Lung (tissue), 12 donors: ENCODE measurements around the gene WWC2. TPM values are rescaled to one million over a fixed set of nuclear protein-coding genes. Genes with fewer than 3 reads are reported as not detected.
A peak's percentile ranks its signal among the peaks of the same experiment; 100 is the strongest.

Source experiments
- ATAC-seq: fragments of 200-7000 bp; cut with Tn5 transposase; one replicate; pipeline ENCODE4 v1.9.1; 2020; ENCODE audit warnings: moderate number of reproducible peaks; ENCODE audit not compliant: insufficient read depth, low FRiP score
- DNase-seq, 3 donors: peaks; one replicate each; pipeline ENCODE4 v3.0.0-alpha.2; 2013 to 2017
- H3K27ac ChIP-seq, 2 donors: one replicate each; pipeline ENCODE4 v1.5.1; 2013; ENCODE audit warnings: mild to moderate bottlenecking in 2 of 2, moderate library complexity in 2 of 2, control low read depth in 1 of 2, inconsistent platforms in 1 of 2, low read depth in 1 of 2, low read length in 1 of 2
- H3K27me3 ChIP-seq, 3 donors: one replicate each; pipeline ENCODE4 v1.5.1; 2013; ENCODE audit warnings: low read length in 2 of 3; ENCODE audit not compliant: control insufficient read depth in 3 of 3, insufficient read depth in 3 of 3
- H3K36me3 ChIP-seq, 4 donors: one replicate each; pipeline ENCODE4 v1.5.1; 2013; ENCODE audit warnings: low read length in 4 of 4, mild to moderate bottlenecking in 1 of 4, moderate library complexity in 1 of 4; ENCODE audit not compliant: control insufficient read depth in 4 of 4, insufficient read depth in 4 of 4
- H3K4me1 ChIP-seq, 5 donors: one replicate each; pipeline ENCODE4 v1.5.1; 2013; ENCODE audit warnings: low read length in 5 of 5, mild to moderate bottlenecking in 2 of 5, moderate library complexity in 1 of 5; ENCODE audit not compliant: control insufficient read depth in 5 of 5, insufficient read depth in 5 of 5
- H3K4me3 ChIP-seq: one replicate; pipeline ENCODE4 v1.5.1; 2013; ENCODE audit warnings: mild to moderate bottlenecking, control low read depth, moderate library complexity
- H3K9ac ChIP-seq, 2 donors: one replicate each; pipeline ENCODE4 v1.5.1; 2013; ENCODE audit warnings: low read length in 2 of 2, control low read depth in 1 of 2; ENCODE audit not compliant: insufficient read depth in 1 of 2
- H3K9me3 ChIP-seq, 4 donors: one replicate each; pipeline ENCODE4 v1.5.1; 2013; ENCODE audit warnings: low read length in 3 of 4, mild to moderate bottlenecking in 1 of 4, moderate library complexity in 1 of 4; ENCODE audit not compliant: control insufficient read depth in 4 of 4, insufficient read depth in 3 of 4
- WGBS, 2 donors: extraction: QIAGEN DNeasy Blood & Tissue Kit; methylation state at CpG; one replicate each; pipeline ENCODE4 v1.1.7; 2013; 5-methylcytosine and 5-hydroxymethylcytosine counted together
- polyA plus RNA-seq, 2 donors: library from polyadenylated mRNA; stranded (reverse); fragments of 200-250 nt; gene quantifications; one replicate each; pipeline ENCODE4 v1.2.1, GENCODE V29; 2013
- total RNA-seq, 2 donors: library from RNA; depleted of rRNA in 1 of 2; stranded (reverse); fragments of >200 nt in 1 of 2; gene quantifications; one replicate each; pipeline ENCODE4 v1.2.1, GENCODE V29; 2014 to 2021
- TF ChIP-seq, protein P1 (sequence below): IDR thresholded peaks from 2 replicates; pipeline ENCODE4 v1.5.1; 2012; ENCODE audit warnings: mild to moderate bottlenecking; ENCODE audit errors: control extremely low read depth, extremely low read depth
- donor health status: control.
- donor health status: control.
- donor health status: Bipolar disorder and iron deficiency.
- donor health status: healthy.
- donor health status: DM: yes; HTN: yes; CAD: no.

Gene WWC2
- total and polyA plus RNA-seq, 4 donors = 15.6 to 124 (median 45.2) TPM

DNA sequence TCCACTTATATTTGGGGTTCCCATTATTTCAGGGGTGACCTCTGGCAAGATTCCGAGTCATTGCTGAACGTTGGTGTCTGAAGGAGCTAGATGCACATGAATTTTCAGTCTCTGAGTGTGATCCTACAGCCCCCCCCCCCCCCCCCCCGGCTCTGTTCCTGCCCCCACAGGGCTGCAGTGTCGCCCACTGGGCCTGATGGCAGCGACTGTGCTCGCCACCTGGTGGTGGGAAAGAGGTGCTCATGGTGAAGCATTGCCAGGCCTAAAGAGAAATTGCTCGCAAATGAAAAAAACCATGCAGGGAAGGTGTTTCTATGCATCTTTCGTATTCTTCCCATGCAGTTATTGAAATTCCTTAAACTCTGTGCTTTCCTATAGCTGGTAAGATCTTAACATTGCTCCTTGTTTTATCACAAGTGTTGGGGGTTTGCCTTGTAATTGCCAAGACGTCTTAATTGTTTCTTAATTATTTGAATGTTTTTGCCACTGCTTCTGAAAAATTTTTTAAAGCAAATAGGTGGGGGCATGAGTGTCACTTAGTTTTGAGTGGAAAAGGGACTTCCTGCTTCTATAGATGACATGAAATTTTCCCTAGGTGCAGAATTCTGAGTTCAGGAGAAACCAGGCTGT lies 157.8 kb downstream of the WWC2 start:
- DNase-seq = peak; percentile 44 to 60 (median 49)
- H3K27ac ChIP-seq = no peak overlapping the region

DNA sequence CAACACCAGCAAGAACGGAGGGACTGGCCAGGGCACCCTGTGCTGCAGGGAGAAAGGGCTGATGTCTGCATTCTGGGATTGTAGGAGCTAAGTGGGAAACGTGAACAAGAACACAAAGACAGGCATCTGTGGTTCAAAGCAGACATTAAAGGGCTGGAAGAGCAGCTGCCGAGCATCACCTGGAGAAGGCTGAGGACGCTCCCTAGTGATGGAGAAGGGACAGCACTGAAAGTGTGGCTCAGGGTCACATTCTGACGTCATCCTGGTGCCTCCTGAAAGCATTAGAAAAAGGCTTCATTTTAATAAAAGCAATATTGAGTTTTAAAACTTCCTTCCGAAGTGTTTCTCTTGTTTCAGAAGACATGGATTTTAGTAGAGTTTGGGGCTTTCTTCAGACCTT lies 158.8 kb downstream of the WWC2 start:
- peaks cover 0 to 2% (median 0%) of the 10 kb centered on the region in 5 donors for H3K4me1 ChIP-seq
- no peak overlapping the region for H3K4me3 ChIP-seq
- 87 to 93% methylated on average over 6 of the region's 6 CpGs for WGBS, 2 donors
- no peak overlapping the region for H3K27ac ChIP-seq
- H3K9ac ChIP-seq = no peak overlapping the region
- H3K27me3 ChIP-seq = no peaks in the 10 kb centered on the region
- H3K9me3 ChIP-seq = no peaks in the 10 kb centered on the region
- ATAC-seq = no peak
- TF ChIP-seq, protein P1, sequence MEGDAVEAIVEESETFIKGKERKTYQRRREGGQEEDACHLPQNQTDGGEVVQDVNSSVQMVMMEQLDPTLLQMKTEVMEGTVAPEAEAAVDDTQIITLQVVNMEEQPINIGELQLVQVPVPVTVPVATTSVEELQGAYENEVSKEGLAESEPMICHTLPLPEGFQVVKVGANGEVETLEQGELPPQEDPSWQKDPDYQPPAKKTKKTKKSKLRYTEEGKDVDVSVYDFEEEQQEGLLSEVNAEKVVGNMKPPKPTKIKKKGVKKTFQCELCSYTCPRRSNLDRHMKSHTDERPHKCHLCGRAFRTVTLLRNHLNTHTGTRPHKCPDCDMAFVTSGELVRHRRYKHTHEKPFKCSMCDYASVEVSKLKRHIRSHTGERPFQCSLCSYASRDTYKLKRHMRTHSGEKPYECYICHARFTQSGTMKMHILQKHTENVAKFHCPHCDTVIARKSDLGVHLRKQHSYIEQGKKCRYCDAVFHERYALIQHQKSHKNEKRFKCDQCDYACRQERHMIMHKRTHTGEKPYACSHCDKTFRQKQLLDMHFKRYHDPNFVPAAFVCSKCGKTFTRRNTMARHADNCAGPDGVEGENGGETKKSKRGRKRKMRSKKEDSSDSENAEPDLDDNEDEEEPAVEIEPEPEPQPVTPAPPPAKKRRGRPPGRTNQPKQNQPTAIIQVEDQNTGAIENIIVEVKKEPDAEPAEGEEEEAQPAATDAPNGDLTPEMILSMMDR = no peak
- no peak for DNase-seq
- peaks cover 11 to 31% (median 15%) of the 10 kb centered on the region in 4 donors for H3K36me3 ChIP-seq

More for the DNA sequence above, 157.8 kb downstream of the WWC2 start:
- TF ChIP-seq, protein P1 = peak; percentile 42
- no peaks in the 10 kb centered on the region for H3K27me3 ChIP-seq
- WGBS, 2 donors = 34 to 52% methylated on average over 9 of the region's 9 CpGs
- peaks cover 11 to 28% (median 18%) of the 10 kb centered on the region in 4 donors for H3K36me3 ChIP-seq
- H3K4me3 ChIP-seq = no peak overlapping the region
- no peak for ATAC-seq
- H3K9ac ChIP-seq = no peak overlapping the region
- H3K9me3 ChIP-seq = no peaks in the 10 kb centered on the region
- peaks cover 0 to 4% (median 0%) of the 10 kb centered on the region in 5 donors for H3K4me1 ChIP-seq

DNA sequence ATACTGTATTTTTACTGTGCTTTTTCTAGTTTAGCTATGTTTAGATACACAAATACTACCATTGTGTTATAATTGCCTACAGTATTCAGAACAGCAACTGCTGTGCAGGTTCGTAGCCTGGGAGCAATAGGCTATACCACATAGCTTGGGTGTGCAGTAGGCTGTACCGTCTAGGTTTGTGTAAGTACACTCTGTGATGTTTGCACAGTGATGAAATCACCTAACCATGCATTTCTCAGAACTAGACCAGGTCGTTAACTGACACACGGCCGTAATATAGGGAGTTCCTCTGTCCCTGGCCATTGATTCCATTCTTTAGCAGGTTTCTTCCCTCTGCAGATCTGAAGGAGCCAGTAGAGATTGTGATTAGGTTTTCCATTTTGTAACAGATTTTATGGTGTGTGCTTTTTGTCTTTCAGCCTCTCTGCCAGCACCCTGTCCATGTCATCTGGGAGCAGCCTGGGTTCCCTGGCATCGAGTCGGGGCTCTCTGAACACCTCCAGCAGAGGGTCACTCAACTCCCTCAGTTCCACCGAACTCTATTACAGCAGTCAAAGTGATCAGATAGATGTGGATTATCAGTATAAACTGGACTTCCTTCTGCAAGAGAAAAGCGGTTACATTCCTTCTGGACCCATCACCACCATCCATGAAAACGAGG lies 161.6 kb downstream of the WWC2 start:
- H3K9me3 ChIP-seq = no peaks in the 10 kb centered on the region
- WGBS, 2 donors = 74 to 81% methylated on average over 10 of the region's 10 CpGs
- no peaks in the 10 kb centered on the region for H3K4me1 ChIP-seq
- no peaks in the 10 kb centered on the region for H3K27me3 ChIP-seq
- no peak overlapping the region for H3K9ac ChIP-seq
- no peak overlapping the region for H3K4me3 ChIP-seq
- peak overlapping the region in 1 of 2 donors; percentile 34 for H3K27ac ChIP-seq
- DNase-seq = peak in 2 of 3 donors; percentile 33 to 60
- H3K36me3 ChIP-seq = peaks cover 8 to 21% (median 14%) of the 10 kb centered on the region in 4 donors
- peak; percentile 37 for ATAC-seq
- TF ChIP-seq, protein P1 = no peak
